Measurements from ENCODE around the gene ZEB1.
"Not testable (repeated sequence)": the region's sequence is repeated elsewhere in the genome, so short reads cannot be mapped to it uniquely, and the experiment has no call there.

ZEB1 gene

GRCh38 chr10:31549896-31550295 lies 230.9 kb downstream of the ZEB1 start:
- TF ChIP-seq EZH2phosphoT487 (IDR thresholded peaks at IDR 0.05; ENCODE audit: borderline replicate concordance, low read length): no peak
- no peak overlapping the region for H3K4me3 ChIP-seq (ENCODE audit: low read length)
- H3K36me3 ChIP-seq (ENCODE audit: control insufficient read depth, low read length): no peaks in the 10 kb centered on the region
- no peaks in the 10 kb centered on the region for H3K9me2 ChIP-seq (replicated peaks; ENCODE audit: control insufficient read depth, low read length)
- no peak overlapping the region for H3K4me2 ChIP-seq (ENCODE audit: low read length)
- H3K27ac ChIP-seq (ENCODE audit: low read depth, low read length): no peak overlapping the region
- no peaks in the 10 kb centered on the region for H3K9me3 ChIP-seq (ENCODE audit: control insufficient read depth, insufficient read depth, low read length)
- no peaks in the 10 kb centered on the region for H3K4me1 ChIP-seq (ENCODE audit: control insufficient read depth, low read length)
- no peaks in the 10 kb centered on the region for H3K27me3 ChIP-seq (ENCODE audit: control insufficient read depth, low read length)
- H4K20me1 ChIP-seq (ENCODE audit: control insufficient read depth, insufficient read depth, low read depth, low read length): no peaks in the 10 kb centered on the region
- H3F3A ChIP-seq (ENCODE audit: control insufficient read depth, insufficient read depth): no peaks in the 10 kb centered on the region
- no peaks in the 10 kb centered on the region for H3K79me2 ChIP-seq (ENCODE audit: control insufficient read depth, low read length)

- no peaks in the 10 kb centered on the region for H3K9me2 ChIP-seq (replicated peaks; ENCODE audit: control insufficient read depth, low read length)
- no peaks in the 10 kb centered on the region for H3K27me3 ChIP-seq (ENCODE audit: control insufficient read depth, low read length)
- H3K4me2 ChIP-seq (ENCODE audit: low read length): no peak overlapping the region
Observed at GRCh38 chr10:31554556-31554955, 235.5 kb downstream of the ZEB1 start.

GRCh38 chr10:31557854-31558253 lies 238.8 kb downstream of the ZEB1 start:
- H3K27me3 ChIP-seq (ENCODE audit: control insufficient read depth, low read length): no peaks in the 10 kb centered on the region
- H4K20me1 ChIP-seq (ENCODE audit: control insufficient read depth, insufficient read depth, low read depth, low read length): no peaks in the 10 kb centered on the region
- H3K79me2 ChIP-seq (ENCODE audit: control insufficient read depth, low read length): no peaks in the 10 kb centered on the region
- no peaks in the 10 kb centered on the region for H3K9me2 ChIP-seq (replicated peaks; ENCODE audit: control insufficient read depth, low read length)
- no peaks in the 10 kb centered on the region for H3F3A ChIP-seq (ENCODE audit: control insufficient read depth, insufficient read depth)
- no peak overlapping the region for H3K27ac ChIP-seq (ENCODE audit: low read depth, low read length)
- H3K36me3 ChIP-seq (ENCODE audit: control insufficient read depth, low read length): no peaks in the 10 kb centered on the region
- no peak overlapping the region for H3K4me2 ChIP-seq (ENCODE audit: low read length)
- no peak for TF ChIP-seq CTCF (IDR thresholded peaks at IDR 0.05; ENCODE audit: low read depth, low read length, poor library complexity, severe bottlenecking)
- TF ChIP-seq EZH2phosphoT487 (IDR thresholded peaks at IDR 0.05; ENCODE audit: borderline replicate concordance, low read length): no peak
- no peak overlapping the region for H3K4me3 ChIP-seq (ENCODE audit: low read length)
- peaks cover 4% of the 10 kb centered on the region; the same call in 1 of the 2 replicates for H3K9me3 ChIP-seq (ENCODE audit: control insufficient read depth, insufficient read depth, low read length)
- H3K4me1 ChIP-seq (ENCODE audit: control insufficient read depth, low read length): no peaks in the 10 kb centered on the region

More at GRCh38 chr10:31554556-31554955, 235.5 kb downstream of the ZEB1 start:
- Histone ChIP-seq H4K20me1 (ENCODE audit: control insufficient read depth, insufficient read depth, low read depth, low read length) (no peaks in the 10 kb centered on the region), H3K27ac (ENCODE audit: low read depth, low read length) (no peak overlapping the region), H3F3A (ENCODE audit: control insufficient read depth, insufficient read depth) (no peaks in the 10 kb centered on the region), H3K4me1 (ENCODE audit: control insufficient read depth, low read length) (no peaks in the 10 kb centered on the region), H3K9me3 (ENCODE audit: control insufficient read depth, insufficient read depth, low read length) (peaks cover 4% of the 10 kb centered on the region; the same call in 1 of the 2 replicates), H3K4me3 (ENCODE audit: low read length) (no peak overlapping the region), H3K36me3 (ENCODE audit: control insufficient read depth, low read length) (no peaks in the 10 kb centered on the region), H3K79me2 (ENCODE audit: control insufficient read depth, low read length) (no peaks in the 10 kb centered on the region)
- TF ChIP-seq CTCF (IDR thresholded peaks at IDR 0.05; ENCODE audit: low read depth, low read length, poor library complexity, severe bottlenecking) (no peak), EZH2phosphoT487 (IDR thresholded peaks at IDR 0.05; ENCODE audit: borderline replicate concordance, low read length) (no peak)

GRCh38 chr10:31568252-31568861 lies 249.3 kb downstream of the ZEB1 start:
- H3F3A ChIP-seq (ENCODE audit: control insufficient read depth, insufficient read depth); H3K79me2 ChIP-seq (ENCODE audit: control insufficient read depth, low read length); H3K4me2 ChIP-seq (ENCODE audit: low read length); H3K36me3 ChIP-seq (ENCODE audit: control insufficient read depth, low read length); H3K27ac ChIP-seq (ENCODE audit: low read depth, low read length); H3K4me1 ChIP-seq (ENCODE audit: control insufficient read depth, low read length); H3K9me3 ChIP-seq (ENCODE audit: control insufficient read depth, insufficient read depth, low read length); H3K27me3 ChIP-seq (ENCODE audit: control insufficient read depth, low read length); H3K9me2 ChIP-seq (replicated peaks; ENCODE audit: control insufficient read depth, low read length); H3K4me3 ChIP-seq (ENCODE audit: low read length); H4K20me1 ChIP-seq (ENCODE audit: control insufficient read depth, insufficient read depth, low read depth, low read length): not testable (repeated sequence)

Data from DOHH2 (cell line).